GM21786 (cell line): ENCODE results near the gene MTUS2.

ENCODE experiments used
- ATAC-seq: cut with Tn5 transposase; IDR thresholded peaks from one replicate; pipeline ENCODE4 v1.9.1; 2021; ENCODE audit not compliant: unreplicated experiment

MTUS2 gene

DNA sequence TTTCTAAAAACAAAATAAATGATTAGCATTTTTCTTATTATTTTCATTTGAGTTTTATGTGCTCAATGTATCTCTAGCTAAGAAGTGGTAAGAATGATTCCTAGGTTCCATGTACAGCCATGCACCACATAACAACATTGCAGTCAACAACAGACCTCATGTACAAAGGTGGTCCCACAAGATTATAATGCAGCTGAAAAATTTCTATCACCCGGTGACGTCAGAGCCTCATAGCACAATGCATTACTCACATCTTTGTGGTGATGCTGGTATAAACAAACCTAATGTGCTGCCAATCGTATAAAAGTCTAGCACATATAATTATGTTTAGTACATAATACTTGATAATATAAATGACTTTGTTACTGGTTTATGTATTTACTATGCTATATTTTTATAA lies 654.9 kb downstream of the MTUS2 start:
- no peak for ATAC-seq

DNA sequence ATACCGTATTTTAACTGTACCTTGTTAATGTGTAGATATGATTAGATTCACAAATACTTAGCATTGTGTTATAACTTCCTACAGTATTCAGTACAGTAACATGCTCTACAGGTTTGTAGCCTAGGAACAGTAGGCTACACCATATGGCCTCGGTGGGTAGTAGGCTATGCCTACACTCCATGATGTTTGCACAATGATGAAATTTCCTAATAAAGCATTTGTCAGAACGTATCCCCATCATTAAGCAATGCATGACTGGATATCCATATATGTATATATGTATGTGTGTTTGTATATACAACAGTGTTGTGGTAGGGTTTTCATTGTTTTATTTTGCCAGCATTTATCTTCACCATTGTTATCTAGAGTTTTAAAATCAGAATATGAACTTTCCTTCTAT lies 655.9 kb downstream of the MTUS2 start:
- ATAC-seq: no peak

DNA sequence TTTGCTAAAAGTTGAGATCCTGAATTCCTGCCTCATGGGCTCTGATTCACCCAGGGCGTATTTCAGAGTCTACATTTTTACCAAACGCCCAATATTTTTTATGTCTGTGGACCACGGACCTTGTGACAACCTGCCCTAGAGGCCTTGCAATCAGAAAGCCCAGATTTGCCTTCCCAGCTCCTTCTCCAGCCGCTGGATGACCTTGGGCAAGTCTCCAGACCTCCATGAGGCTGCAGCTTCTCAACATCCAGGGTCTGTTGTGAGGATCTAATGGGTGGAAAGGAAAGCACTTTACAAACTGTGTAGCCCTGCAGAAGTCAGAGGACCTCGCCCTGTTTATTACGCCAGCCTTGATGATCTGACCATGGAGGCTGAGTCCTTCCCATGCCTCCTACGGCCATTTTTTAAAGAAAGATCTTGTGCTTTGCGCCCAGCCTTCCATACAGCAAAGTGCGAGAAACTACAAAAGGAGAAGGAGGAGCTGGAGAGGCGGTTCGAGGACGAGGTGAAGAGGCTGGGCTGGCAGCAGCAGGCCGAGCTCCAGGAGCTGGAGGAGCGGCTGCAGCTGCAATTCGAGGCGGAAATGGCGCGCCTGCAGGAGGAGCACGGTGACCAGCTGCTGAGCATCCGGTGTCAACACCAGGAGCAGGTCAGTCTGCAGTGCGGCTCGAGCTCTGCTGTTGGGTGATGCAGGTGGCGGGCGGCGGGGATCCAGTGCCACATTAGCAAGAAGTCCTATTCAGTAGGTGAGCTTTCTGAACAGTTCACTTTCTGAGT lies 659.8 kb downstream of the MTUS2 start:
- ATAC-seq: no peak

DNA sequence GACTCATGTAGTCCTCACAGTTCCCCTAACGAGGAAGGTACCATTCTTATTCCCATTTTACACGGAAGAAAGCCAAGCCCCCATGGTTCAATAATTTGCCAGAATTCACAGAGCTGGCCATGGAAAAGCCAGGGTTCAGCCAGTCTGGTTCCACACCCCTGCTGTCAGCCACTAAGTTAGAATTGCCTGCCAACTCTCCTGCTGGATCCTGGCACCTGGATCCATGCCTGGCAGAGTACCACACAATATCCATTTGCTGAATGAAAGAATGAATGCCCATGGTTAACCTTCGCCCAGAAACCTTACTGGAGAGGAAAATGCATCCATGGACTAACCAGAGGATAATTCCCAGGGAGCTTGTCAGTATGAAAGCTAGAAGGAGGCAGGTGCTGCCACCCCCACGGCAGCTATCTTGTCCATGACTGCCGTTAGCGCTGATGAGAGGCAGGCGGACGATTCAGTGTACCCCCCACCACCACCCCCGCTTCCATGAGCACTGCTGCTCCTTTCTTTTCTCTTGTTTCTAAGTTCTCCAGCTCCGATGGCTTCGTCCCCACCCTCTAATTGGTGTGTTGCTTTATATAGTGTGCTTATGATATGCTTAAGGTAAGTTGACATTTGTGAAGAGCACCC lies 660.9 kb downstream of the MTUS2 start:
- ATAC-seq: no peak

DNA sequence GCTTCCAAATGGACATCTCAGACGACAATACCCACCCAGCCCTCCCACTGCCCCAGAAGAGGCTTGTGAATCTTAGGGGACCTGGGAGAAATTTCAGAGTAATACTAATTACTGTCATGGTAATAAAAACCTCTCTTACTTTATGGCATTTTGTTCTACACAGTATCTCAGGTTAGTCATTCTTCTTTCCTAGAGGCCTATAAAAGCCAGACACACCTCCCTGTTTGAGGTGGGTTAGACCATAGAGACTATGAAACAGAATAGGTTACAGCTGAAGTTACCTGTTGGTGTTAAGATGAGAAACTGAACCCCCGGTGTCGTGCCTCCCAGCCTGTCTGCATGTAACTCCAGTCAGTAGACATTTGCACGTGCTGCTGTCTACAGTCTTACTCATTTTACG lies 661.5 kb downstream of the MTUS2 start:
- ATAC-seq: no peak

DNA sequence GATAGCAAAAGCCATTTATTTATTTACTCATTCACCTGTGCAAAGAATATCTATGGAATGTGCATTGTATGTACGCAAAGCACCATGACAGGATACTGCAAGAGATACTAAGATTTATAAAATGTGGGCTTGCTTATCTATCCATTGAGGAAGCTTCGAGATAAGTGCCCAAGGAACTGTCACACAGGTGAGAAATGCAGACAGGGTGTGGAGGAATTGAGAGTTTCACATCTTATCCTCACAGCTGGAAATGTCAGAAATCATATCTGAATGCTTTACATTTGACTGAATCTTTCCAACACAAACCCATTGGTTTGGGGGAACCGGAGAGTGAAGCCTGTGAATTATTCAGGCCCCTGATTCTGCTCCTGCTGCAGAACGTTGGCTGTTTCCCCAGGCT lies 662.4 kb downstream of the MTUS2 start:
- no peak for ATAC-seq

DNA sequence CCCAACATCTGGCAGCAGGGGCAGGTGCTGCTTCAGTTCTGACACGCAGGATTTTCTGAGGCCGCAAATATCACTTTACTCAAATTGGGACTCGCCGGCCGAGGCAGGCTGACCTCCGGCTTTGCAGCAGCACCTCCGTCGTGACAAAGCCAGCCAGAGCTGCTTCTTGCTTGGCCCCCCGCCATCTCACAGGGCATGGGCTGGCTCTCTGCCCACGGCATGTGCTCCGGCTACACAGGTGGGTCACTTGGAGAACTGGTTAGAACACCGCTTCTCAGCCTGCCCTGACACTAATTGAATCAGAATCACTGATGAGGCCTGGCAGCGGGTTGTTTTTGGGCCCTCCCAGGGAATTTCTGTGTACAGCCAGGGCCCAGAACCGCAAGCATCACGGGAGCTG lies 663.1 kb downstream of the MTUS2 start:
- no peak for ATAC-seq

DNA sequence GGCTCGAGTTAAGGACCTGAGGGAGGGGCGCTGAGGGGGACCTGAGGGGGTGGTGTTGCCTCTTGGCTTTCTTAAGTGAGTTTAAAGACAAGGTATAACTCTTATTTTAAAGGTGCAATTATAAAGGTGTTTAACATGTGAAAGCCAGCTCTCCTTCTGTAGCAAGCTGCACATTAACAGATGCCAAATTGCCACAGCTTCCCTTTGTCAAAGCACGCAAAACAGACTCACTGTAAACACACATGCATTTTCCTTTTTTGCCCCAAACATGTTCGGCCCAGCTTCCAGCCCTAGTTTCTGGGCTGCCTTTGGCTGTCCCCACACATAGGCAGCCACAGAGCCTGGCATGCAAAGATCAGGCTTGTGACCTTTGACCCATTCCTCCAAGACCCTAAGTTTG lies 663.5 kb downstream of the MTUS2 start:
- ATAC-seq: no peak

DNA sequence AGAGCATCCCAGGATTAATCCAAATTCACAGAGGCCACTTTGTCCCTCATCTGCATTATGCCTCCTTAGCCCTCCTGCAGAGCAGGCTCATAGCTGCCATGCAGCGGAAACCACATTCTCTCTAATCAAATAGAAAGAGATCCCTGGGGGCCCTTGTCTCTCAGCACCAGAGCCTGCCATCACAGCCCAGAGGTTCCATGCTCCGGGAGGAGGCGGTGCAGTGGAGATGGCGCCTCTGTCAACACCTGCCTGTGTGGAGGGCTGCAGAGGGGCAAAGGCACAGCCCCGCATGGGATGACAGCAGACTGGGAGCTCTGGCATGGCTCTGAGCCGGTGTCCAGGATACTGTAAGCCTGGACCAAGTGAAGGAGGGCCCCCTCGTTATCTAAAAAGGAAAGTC lies 664.1 kb downstream of the MTUS2 start:
- ATAC-seq: peak; percentile 70

DNA sequence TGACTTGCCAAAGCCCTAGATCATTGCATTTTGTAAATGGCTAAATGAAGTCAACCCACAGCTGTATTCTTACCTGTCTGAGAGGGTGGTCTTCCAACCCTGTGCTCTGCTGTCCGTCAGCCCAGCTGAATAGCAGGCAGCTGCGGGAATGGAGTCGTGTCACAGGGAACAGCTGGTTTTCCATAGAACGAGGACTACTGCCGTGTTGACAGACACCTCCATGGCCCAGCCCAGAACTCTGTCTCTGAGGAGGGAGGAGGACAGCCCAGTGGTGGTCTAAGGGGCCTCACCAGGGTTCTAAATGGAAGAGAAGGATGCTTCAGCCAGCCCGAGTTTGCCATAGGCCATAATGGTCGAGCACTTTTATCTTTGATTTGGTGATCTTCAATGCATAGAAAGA lies 664.7 kb downstream of the MTUS2 start:
- ATAC-seq: no peak

DNA sequence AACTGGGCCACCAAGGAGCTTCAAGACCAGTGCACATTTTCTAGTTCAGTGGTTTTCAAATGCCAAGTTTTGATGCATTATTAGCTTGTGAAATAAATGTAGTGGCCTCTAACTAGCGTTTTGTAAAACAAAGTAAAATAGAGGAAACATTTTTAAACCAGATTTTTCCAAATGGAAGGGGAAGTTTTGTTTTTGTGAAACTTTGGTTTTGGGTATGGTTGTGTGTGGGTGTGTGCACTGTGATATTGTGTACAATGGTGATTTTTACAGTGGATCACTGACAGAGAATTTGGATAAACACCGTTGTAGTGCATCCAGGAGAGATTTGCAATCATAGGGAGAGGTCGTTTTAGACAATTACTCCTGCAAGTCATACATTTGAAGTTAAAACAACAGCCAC lies 666.4 kb downstream of the MTUS2 start:
- ATAC-seq: no peak

DNA sequence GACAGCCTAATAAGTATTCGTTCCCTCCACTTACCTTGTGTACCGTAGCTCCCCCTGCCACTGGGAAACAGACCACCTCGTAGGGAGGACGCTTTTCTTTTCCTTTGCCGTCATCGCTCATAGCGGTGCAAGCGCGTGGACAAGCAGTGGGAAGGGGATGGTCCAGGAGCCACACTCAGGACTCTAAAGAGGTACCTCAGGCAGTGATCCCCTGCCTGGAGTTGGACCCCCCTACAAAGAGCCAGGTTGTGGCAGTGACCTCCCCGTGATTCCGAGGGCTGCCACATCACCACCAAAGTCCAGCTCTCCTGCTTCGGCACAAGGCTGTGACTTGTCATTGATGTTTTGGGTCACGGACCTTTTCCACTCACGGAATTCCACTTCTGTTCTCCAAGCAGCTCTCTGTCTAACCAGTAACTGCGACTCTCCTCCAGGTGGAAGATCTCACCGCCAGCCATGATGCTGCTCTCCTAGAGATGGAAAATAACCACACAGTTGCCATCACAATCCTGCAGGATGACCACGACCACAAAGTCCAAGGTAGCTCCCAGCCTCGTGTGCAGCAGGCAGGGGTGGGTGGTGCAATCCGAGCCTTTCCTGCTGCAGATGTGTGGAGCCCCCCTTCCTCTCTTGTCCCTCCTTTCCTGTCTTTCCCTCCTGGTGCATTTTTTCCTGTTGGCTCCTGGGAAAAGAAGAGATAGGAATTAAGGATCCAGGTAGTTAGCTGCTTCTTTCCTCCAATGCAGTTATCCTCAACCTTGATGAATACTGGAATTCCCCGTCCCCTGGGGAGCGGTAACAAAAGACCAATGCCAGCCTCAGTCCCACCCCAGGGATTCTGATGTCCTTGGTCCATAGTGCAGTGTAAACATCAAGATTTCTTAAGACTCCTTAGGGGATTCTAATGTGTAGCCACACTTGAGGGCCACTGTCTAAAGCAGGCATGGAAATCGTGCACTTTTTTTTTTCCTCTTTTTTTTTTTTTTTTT lies 667.6 kb downstream of the MTUS2 start:
- ATAC-seq: no peak

DNA sequence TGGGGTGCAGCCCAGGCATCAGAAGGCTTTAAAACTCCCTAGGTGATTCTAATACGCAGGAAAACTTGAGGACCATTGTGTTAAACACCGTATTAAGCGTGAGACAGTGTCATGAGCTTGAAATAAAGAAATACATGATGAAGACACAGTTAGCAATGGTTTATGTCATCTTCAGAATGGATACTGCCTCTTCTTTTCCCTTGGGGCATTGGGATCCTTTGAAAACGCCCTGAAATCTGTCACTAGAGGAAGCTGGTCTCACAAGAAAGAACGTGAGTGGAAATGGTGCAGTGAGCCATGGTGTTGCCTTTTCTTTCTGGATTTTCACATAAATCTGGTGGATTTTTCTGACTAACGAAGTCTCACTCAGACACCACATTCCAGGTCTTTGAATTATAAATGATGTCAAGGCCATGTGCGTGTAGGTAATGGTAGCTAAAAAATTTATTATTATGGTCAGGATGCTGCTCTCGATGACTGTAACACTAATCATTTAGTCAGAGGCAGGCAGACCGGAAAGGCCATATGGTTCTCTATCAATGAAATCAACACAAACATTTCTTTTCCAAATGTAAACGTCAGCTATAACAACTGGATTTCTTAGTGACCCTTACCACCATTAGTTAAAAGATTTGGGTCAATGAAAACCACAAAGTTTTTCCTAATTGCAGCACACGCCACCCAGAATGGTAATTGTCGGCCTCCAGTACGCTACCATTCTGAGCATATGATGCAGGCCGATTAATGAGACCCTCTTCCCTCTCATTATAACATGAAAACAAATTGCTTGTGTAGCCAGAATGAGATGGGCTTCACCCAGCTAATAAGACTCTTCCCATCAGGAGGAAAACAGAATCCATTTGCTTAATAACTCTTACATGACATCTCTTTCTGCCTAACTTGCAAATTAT lies 669.8 kb downstream of the MTUS2 start:
- ATAC-seq: no peak

DNA sequence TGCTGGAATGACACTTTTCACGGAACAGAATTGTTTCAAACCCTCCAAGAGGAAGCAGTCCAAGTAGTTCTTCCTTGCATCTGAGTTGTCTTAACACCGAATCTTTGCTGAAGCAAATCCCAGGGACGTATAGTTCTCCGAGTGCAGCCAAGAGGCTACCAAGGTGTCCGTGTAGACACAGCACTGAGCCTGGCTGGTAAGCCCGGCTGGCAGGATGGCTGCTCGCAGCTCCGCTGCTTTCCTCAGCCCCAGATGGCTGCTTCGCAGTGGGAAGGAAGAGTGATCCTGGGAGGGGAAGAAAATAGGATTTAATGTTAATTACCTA lies 670.4 kb downstream of the MTUS2 start:
- no peak for ATAC-seq

DNA sequence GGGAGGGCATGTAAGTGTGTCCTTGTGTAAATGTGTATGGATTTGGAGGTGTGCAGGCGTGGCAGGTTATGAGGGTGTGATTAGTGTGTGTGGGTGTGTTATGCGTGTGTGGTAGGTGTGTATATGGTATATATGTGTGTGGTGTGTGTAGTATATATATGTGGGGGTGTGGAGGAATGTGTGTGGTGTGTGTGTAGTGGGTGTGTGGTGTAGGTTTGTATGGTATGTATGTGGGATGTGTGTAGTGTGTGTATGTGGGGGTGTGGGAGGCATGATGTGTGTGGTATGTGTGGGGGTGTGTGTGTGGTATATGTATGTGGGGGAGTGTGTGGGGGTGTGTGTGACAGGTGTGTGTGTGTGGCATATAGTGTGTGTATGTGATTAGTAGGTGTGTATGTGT lies 671.1 kb downstream of the MTUS2 start:
- no peak for ATAC-seq

DNA sequence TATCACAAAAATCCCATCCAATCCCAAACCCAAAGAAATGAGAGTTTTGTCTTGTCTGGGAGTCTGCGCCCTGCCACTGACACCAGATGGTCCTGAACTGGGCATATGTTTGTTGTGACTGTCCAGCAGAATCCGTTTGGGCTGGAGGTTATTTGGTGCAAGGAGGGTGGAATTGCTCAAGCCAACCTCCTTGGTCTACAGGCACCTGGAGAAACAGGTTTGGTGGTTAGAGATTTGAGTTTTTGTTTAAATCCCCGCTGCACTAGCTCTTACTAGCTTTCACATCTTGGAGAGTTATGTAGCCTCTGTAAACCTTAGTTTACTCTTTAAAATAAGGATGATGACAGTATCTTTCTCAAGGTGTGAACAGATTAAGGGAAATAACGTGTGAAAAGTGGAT lies 673.7 kb downstream of the MTUS2 start:
- ATAC-seq: no peak

DNA sequence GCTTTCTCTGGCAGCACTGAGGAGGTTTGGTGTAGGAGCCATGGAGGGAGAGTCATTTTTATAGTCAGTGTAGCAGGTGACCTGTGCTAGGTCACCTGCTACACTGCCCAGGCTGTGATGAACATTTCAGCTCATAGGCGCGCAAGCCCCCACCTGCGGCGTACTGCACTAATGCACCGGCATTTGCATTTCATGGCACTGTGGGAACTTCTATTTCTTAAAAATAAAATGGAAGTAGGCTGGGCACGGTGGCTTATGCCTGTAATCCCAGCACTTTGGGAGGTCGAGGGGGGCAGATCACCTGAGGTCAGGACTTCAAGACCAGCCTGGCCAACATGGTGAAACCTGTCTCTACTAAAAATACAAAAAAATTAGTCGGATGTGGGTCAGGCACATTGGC lies 674.4 kb downstream of the MTUS2 start:
- ATAC-seq: no peak

DNA sequence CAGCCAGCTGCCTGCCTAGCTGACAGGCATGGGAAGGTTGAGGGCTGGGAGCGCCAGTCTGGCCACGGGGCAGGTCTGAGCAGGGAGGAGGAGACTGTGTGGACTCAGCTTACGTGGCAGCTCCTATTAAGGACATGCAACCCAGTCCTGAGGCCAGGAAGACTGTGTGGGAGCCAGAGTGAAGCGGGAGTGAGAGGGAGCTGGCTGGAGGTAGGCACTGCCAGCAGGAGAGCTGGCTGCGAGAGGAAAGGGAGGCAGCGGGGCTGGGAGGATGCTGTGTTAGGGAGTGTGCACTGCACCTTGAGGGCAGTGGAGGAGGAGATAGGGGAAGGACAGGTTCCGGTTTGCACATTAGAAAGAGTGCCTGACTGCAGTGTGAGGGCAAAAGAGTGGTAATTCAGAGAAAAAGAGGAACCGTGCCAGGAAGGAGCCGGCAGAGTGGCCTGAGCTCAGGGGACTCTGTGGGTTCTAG lies 676.1 kb downstream of the MTUS2 start:
- ATAC-seq: peak; percentile 81

DNA sequence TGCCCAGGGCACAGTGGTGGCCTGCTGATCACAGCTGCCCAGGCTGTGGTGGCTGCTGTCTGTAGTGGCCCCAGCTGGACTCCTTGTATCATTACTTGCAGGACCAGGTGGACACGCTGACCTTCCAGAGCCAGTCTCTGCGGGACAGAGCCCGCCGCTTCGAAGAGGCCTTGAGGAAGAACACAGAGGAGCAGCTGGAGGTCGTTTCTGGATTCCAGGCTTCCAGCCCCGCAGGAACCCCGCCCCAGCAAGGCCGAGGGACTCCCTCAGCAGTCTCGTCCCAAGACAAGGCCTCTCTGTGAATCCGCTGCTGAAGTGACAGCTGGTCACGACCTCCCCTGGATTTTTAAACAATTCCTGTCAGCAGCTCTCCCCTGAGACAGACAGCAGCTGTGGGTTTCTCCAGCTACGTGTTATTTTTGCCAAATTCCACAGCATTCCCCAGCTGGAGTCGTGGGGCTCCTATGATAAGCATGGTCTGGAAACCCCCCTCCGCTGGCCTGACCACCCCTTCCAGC lies 677.1 kb downstream of the MTUS2 start:
- no peak for ATAC-seq

DNA sequence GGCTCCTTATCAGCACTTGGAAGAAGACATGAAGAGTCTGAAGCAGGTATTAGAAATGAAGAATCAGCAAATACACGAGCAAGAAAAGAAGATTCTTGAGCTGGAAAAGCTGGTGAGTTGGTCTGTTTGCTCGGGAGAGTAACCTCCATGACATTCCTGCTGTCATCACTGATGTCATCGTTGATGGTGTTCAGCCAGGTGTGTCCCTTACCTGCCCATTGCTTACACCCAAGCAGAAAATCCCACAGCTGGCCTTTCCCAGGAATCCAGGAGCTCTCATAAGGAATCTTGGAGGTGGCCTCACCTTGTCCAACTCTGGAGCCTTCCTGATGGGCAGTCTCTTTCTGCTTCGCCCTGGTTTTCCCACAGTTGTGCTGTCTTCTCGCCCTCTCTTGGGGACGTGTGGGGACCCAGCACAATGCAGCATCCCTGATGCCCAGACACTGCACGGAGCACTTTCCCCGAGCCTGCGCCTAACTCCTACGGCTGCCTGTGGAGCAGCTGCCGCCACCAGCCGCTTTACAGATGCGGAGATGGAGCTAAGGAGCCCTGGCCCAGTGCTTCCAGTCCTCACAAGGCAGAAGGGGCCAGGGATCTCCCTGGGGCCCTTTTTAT lies 678.4 kb downstream of the MTUS2 start:
- ATAC-seq: no peak
